ENCODE data around the gene EIF5A.

Gene EIF5A

DNA sequence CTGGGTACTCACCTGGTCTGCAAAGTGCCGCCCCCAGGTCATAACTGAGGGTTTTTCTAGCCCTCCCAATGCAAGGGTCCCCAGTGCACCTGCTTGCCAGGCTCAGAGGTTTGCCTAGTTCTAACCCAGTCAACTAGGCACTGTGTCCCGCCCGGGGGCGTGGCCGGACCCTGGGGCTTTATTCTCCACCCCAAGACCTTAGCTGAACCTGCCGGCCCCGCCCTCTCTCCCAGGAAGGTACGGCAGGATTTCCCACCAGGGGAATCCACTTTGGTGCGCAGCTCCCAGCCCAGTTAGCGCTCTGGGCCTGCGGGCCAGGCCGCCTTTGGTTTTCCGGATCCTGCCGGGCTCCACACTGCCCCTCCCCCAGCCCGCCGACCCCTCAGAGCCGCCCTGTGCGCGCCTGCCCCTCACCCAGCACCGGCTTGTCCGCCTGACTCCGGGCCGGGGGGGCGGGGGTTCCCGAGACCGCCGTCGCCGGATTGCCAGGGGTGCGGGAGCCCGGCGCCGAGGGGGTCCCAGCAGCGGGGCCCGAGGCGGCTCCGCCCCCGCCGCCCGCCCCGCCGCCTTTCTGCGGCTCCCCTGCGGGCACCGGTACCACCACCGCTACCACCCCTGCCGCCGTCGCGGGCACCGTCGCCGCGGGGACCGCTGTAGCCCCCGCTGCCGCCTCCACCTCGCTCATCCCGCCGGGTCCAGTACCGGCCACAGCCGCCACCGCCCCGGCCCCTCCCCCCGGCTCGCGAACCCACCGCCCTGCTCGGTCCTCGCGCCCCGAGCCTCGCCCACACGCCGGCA lies 13.4 kb upstream of the EIF5A start:
- TF ChIP-seq, protein P1, sequence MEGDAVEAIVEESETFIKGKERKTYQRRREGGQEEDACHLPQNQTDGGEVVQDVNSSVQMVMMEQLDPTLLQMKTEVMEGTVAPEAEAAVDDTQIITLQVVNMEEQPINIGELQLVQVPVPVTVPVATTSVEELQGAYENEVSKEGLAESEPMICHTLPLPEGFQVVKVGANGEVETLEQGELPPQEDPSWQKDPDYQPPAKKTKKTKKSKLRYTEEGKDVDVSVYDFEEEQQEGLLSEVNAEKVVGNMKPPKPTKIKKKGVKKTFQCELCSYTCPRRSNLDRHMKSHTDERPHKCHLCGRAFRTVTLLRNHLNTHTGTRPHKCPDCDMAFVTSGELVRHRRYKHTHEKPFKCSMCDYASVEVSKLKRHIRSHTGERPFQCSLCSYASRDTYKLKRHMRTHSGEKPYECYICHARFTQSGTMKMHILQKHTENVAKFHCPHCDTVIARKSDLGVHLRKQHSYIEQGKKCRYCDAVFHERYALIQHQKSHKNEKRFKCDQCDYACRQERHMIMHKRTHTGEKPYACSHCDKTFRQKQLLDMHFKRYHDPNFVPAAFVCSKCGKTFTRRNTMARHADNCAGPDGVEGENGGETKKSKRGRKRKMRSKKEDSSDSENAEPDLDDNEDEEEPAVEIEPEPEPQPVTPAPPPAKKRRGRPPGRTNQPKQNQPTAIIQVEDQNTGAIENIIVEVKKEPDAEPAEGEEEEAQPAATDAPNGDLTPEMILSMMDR (IDR thresholded peaks at IDR 0.05; ENCODE audit: low read depth, low read length, missing control alignments): no peak
- H3K4me3 ChIP-seq (ENCODE audit: low read depth, low read length): no peak overlapping the region
- no peak for DNase-seq (ENCODE audit: low read depth)

DNA sequence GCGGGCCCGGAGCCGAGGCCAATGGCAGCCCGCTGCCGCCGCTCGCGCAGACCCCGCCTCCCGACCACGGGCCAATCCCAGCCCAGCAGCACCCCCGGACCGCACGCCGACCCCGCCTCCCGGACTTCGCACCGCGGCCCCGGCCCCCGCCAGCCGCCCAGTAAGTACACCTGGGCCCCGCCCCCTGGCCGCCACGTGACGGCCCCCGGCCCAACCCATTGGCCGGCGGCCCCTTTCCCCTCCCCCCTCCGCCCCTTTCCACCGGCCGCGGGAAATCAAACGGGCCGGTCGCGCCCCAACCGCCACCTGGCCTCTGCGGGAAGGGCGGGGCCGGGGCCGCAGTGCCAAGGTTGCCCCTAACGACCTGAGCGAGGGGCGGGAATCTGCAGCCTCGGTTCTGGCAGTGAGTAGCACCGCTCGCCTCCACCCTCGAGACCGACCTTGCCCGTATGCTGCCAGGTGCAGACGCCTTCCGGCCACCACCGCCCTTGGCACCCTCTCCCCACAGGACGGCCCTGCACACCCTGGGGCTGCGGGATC lies 12.7 kb upstream of the EIF5A start, which contains the start of gene YBX2:
Gene YBX2, minus strand, starts transcription at position 26 of the 540 bp plus-strand sequence. CDS start 139 bp downstream, outside the sequence.
- no peak for DNase-seq (ENCODE audit: low read depth)
- peak within 1 kb of the TSS; percentile 34 for H3K4me3 ChIP-seq (ENCODE audit: low read depth, low read length)
- TF ChIP-seq, protein P1 (IDR thresholded peaks at IDR 0.05; ENCODE audit: low read depth, low read length, missing control alignments): no peak

DNA sequence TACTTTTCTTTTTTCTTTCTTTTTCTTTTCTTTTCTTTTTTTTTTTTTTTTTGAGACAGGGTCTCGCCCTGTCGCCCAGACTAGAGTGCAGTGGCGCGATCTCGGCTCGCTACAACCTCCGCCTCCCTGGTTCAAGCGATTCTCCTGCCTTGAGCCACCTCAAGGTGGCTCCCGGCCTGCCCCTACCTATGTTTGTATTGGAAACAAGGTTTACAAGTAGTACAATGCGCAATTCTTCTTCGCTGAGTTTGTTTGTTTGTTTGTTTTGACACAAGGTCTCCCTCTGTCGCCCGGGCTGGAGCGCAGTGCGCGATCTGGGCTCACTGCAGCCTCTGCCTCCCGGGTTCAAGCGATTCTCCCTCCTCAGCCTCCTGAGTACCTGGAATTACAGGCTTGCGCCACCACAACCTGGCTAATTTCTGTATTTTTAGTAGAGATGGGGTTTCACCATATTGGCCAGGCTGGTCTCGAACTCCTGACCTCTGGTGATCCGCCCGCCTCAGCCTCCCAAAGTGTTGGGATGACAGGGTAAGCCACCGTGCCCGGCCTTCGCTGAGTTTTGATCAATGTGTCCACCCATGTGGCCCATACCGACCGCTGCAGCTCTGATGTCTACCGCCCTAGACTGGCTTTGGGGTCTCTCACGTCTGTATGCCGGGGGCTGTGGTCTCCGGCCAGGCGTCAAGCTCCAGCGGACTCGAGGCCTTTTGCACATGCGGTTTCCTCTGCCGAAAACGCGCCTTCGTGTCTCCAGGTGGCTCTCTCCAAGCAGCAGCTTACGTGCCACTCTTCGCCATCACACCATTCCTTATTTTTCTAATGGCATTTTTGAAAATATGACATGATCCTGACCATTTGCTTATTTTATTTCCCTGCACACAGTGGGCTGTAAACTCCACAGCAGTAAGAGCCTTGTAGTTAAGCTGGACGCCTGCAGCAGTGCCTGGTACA lies 11.9 kb upstream of the EIF5A start:
- H3K4me3 ChIP-seq (ENCODE audit: low read depth, low read length): peak overlapping the region; percentile 34
- DNase-seq (ENCODE audit: low read depth): no peak
- TF ChIP-seq, protein P1 (IDR thresholded peaks at IDR 0.05; ENCODE audit: low read depth, low read length, missing control alignments): peak; percentile 8

DNA sequence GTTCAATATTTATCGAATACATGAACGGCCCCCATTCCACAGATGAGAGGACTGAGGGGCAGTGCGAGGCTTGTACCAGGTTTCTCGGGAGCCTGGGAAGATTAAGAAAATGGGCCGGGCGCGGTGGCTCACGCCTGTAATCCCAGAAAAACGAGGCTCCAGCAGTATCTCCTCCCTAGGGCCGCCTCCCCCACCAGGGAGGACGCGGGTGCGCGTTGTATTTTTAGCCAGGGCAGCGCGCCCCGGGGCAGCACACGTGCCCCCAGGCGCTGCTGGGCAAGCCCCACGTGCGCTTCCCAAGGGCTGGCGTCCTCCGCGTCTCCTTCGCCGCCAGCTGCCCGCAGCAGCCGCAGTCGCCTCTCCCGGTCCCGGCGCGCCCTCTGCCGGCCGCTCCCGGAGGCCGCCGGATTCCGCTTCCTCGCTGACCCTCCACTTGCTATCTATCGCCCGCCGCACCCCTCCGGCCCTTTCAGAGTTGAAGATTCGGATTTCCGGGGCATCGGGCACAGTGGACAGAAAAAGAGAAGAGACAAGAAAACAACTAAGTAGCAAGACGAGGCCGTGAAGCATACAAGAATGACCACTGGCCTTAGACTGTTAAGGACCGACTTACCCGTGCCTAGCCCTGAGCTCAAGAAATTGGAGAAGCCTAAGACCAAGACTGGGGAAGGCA lies 11.1 kb upstream of the EIF5A start:
- H3K4me3 ChIP-seq (ENCODE audit: low read depth, low read length): no peak overlapping the region
- DNase-seq (ENCODE audit: low read depth): no peak
- TF ChIP-seq, protein P1 (IDR thresholded peaks at IDR 0.05; ENCODE audit: low read depth, low read length, missing control alignments): peak; percentile 83

DNA sequence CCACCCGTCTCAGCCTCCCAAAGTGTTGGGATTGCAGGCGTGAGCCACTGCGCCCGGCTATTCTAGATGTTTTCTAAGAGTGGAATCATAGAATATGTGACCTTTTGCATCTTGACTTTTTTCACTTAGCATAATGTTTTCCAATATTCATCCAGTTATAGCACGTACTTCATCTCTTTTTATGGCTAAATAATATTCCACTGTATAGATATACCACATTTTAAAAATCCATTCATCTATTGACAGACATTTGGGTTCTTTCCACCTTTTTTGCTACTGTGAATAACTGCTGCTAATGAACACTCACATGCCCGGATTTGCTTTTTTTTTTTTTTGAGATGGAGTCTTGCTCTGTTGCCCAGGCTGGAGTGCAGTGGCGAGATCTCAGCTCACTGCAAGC lies 3.2 kb upstream of the EIF5A start:
- no peak overlapping the region for H3K4me3 ChIP-seq (ENCODE audit: low read depth, low read length)
- DNase-seq (ENCODE audit: low read depth): no peak
- TF ChIP-seq, protein P1 (IDR thresholded peaks at IDR 0.05; ENCODE audit: low read depth, low read length, missing control alignments): no peak
